ENCODE results near the gene INTS4.

DNA sequence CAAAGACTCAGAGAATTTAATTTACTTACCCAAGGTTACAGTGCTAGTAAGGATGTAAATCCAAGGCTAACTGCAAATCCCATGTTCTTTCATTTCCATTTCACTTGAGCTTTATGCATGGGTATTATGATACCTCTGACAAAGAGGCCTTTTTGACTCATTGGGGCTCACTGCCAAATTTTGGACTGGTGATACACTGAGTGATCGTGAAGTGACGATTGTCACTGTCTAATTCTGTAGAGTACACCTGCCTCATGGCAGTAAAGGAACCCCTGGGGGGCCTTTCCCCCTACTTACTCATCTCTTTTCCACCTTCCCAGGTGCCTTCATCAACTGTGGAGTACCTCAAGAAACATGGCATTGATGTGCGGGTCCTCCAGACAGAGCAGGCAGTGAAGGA is 122.6 kb downstream of the INTS4 start:
- TF ChIP-seq, protein P1, sequence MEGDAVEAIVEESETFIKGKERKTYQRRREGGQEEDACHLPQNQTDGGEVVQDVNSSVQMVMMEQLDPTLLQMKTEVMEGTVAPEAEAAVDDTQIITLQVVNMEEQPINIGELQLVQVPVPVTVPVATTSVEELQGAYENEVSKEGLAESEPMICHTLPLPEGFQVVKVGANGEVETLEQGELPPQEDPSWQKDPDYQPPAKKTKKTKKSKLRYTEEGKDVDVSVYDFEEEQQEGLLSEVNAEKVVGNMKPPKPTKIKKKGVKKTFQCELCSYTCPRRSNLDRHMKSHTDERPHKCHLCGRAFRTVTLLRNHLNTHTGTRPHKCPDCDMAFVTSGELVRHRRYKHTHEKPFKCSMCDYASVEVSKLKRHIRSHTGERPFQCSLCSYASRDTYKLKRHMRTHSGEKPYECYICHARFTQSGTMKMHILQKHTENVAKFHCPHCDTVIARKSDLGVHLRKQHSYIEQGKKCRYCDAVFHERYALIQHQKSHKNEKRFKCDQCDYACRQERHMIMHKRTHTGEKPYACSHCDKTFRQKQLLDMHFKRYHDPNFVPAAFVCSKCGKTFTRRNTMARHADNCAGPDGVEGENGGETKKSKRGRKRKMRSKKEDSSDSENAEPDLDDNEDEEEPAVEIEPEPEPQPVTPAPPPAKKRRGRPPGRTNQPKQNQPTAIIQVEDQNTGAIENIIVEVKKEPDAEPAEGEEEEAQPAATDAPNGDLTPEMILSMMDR (IDR thresholded peaks at IDR 0.05): no peak
- TF ChIP-seq POLR2AphosphoS5 (IDR thresholded peaks at IDR 0.05): no peak
- TF ChIP-seq POLR2A (IDR thresholded peaks at IDR 0.05): no peak
